Adrenal gland (tissue), 12 donors: ENCODE data around the gene AMOT. TPM values are rescaled to one million over a fixed set of nuclear protein-coding genes. Genes with fewer than 3 reads are reported as not detected.

ENCODE experiments used
- DNase-seq, 7 donors: peaks; one replicate each; pipeline ENCODE4 v3.0.0-alpha.2; 2019 to 2020
- H3K27ac ChIP-seq, 5 donors: fragments of 200-600 bp; sonication (generic) in 4 of 5; 1 replicate in 3 of 5; 2 replicates in 2 of 5; pipeline versions ENCODE4 v1.5.1 to v1.8.0; 2016 to 2020; ENCODE audit warnings: mild to moderate bottlenecking in 1 of 5
- H3K27me3 ChIP-seq: fragments of 200-600 bp; 2 replicates; pipeline ENCODE4 v1.8.0; 2021
- H3K36me3 ChIP-seq, 2 donors: fragments of 200-600 bp; replicated peaks in 1 of 2; 1 replicate in 1 of 2; 2 replicates in 1 of 2; pipeline versions ENCODE4 v1.5.1 to v1.8.0; 2018 to 2022
- H3K4me1 ChIP-seq, 2 donors: fragments of 200-600 bp; replicated peaks in 1 of 2; 1 replicate in 1 of 2; 2 replicates in 1 of 2; pipeline versions ENCODE4 v1.5.1 to v1.8.0; 2018 to 2021
- H3K4me3 ChIP-seq, 4 donors: fragments of 200-600 bp; sonication (generic) in 3 of 4; one replicate each; pipeline ENCODE4 v1.5.1; 2016 to 2018
- H3K9me3 ChIP-seq, 3 donors: fragments of 200-600 bp; sonication (generic) in 1 of 3; replicated peaks in 1 of 3; 1 replicate in 2 of 3; 2 replicates in 1 of 3; pipeline versions ENCODE4 v1.5.1 to v1.8.0; 2016 to 2021
- CTCF ChIP-seq, 6 experiments: fragments of 450-650 bp in 4 of 6; fragments of 200-600 bp in 2 of 6; sonication (generic) in 1 of 6; IDR thresholded peaks; 1 replicate in 5 of 6; 2 replicates in 1 of 6; pipeline versions ENCODE4 v1.5.1 to v1.8.0; 2016 to 2021; ENCODE audit warnings: antibody characterized with exemption in 6 of 6, mild to moderate bottlenecking in 2 of 6, moderate library complexity in 1 of 6
- POLR2A ChIP-seq, 2 donors: fragments of 450-650 bp; IDR thresholded peaks; one replicate each; pipeline ENCODE4 v1.6.1; 2017; ENCODE audit warnings: antibody characterized with exemption in 2 of 2, mild to moderate bottlenecking in 2 of 2, moderate library complexity in 1 of 2
- WGBS, 4 donors: extraction: QIAGEN DNeasy Blood & Tissue Kit in 2 of 4; methylation state at CpG; one replicate each; pipeline versions ENCODE4 v1.1.5 to v1.1.7; 2013 to 2017; 5-methylcytosine and 5-hydroxymethylcytosine counted together
- intact Hi-C, 2 donors: fragments of 100-400 bp; cut with DNase I; formaldehyde crosslinking; loops; one replicate each; pipeline versions ENCODE4 v1.14.1 to v1.15.0; 2022 to 2023
- polyA plus RNA-seq, 3 donors: library from polyadenylated mRNA; stranded (reverse); fragments of 200-250 nt in 2 of 3; fragments of 350-450 nt in 1 of 3; fragmentation: Illumina TruSeq in 1 of 3; extraction: RNeasy Lipid Tissue Mini Kit (QIAGEN cat#74804) in 1 of 3; gene quantifications; one replicate each; pipeline ENCODE4 v1.2.3, GENCODE V29; 2013 to 2014
- total RNA-seq, 9 donors: library from RNA; depleted of rRNA in 4 of 9; stranded (reverse); fragments of >200 nt in 4 of 9; fragments of 120-200 nt in 1 of 9; fragmentation: NEBNext Ultra II Directional in 1 of 9; extraction: Animal tissue kit (Norgen Biotek cat#: 25700) in 1 of 9; gene quantifications; one replicate each; pipeline versions ENCODE4 v1.1.0 to v1.2.4, GENCODE V29; 2013 to 2023
- donor health status: healthy with polysubstance abuse.
- donor health status: Bipolar disorder and iron deficiency.
- donor health status: DM: yes; HTN: yes; CAD: no.
- donor health status: DM: no; HTN: no; CAD: no.
- donor health status: DM: no; HTN: no; CAD: no.
- donor health status: DM: yes; HTN: yes; CAD: no.

Gene AMOT
- total and polyA plus RNA-seq, 12 donors = 0.61 to 11.7 (median 5.6) TPM

DNA sequence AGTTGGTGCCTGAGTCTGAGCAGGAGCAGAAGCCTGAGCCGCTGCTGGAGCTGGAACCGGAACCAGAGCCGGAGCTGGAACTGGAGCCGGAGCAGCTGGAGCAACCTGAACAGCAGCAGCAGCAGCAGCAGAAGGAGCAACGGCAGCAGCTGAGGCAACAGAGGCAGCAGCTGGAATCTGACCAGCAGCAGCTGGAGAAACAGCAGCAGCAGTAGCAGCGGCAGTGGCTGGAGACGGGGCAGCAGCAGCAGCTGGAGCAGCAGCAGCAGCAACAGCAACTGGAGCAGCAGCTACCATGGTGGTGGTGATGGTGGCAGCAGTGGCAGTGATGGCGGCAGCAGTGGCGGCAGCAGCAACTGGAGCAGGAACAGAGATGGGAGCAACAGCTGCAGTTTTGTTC, 61.5 kb downstream of the AMOT start:
- intact Hi-C loops = no loop called here
- 83 to 100% (median 90%) methylated on average over 2 to 9 of the region's 9 CpGs for WGBS, 4 donors
- Histone ChIP-seq H3K9me3 (no peaks in the 10 kb centered on the region), H3K27me3 (peaks cover 6% of the 10 kb centered on the region), H3K36me3 (no peaks in the 10 kb centered on the region), H3K4me1 (no peaks in the 10 kb centered on the region), H3K27ac (no peak overlapping the region), H3K4me3 (no peak overlapping the region)
- TF ChIP-seq POLR2A (IDR thresholded peaks at IDR 0.05) (no peak), CTCF (IDR thresholded peaks at IDR 0.05) (no peak)
- DNase-seq = no peak

DNA sequence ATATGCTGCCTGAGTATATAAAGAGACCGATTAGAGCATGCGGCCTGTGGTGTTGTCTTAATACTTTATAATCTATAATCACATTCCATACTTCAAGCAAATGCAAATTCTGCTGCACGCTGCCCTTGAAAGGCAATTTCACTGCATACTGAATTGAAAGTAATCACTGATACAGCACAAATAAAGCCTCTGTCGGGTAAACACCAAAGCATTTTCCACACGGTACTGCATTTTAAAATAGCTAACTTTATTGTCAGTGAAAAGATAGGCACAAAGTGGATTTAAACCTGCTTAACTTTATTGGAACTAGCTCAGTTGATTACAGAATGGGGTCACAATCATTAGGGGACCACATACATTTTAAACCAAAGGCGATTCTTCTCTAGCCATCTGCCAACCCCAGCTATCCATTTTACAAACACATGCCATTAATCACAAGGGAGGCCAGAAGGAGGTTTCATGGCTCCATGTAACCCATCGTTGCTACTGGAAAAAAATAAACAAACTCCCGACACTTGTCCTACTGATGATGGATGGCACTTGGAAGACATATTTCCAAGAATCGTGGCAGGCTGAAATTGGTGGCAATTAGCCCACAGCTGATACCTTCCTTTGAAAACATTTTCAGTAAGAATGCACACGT, 65.9 kb downstream of the AMOT start:
- Histone ChIP-seq H3K4me3 (no peak overlapping the region), H3K9me3 (no peaks in the 10 kb centered on the region), H3K36me3 (no peaks in the 10 kb centered on the region), H3K27me3 (peaks cover 6% of the 10 kb centered on the region), H3K4me1 (no peaks in the 10 kb centered on the region), H3K27ac (no peak overlapping the region)
- intact Hi-C loops = no loop called here
- no peak for DNase-seq
- TF ChIP-seq CTCF (IDR thresholded peaks at IDR 0.05) (no peak), POLR2A (IDR thresholded peaks at IDR 0.05) (no peak)
- 69 to 82% (median 74%) methylated on average over 10 of the region's 10 CpGs for WGBS, 4 donors

- H3K9me3 ChIP-seq = no peaks in the 10 kb centered on the region
- no peak overlapping the region for H3K4me3 ChIP-seq
- intact Hi-C loops = no loop called here
- TF ChIP-seq CTCF (IDR thresholded peaks at IDR 0.05) (no peak), POLR2A (IDR thresholded peaks at IDR 0.05) (no peak)
- no peaks in the 10 kb centered on the region for H3K36me3 ChIP-seq
- H3K4me1 ChIP-seq = no peaks in the 10 kb centered on the region
- WGBS, 4 donors = 59 to 80% (median 66%) methylated on average over 4 of the region's 4 CpGs
- no peak for DNase-seq
- peaks cover 6% of the 10 kb centered on the region for H3K27me3 ChIP-seq
- H3K27ac ChIP-seq = no peak overlapping the region
Observed at GRCh38 chrX:112774142-112774541, 66.5 kb downstream of the AMOT start.

DNA sequence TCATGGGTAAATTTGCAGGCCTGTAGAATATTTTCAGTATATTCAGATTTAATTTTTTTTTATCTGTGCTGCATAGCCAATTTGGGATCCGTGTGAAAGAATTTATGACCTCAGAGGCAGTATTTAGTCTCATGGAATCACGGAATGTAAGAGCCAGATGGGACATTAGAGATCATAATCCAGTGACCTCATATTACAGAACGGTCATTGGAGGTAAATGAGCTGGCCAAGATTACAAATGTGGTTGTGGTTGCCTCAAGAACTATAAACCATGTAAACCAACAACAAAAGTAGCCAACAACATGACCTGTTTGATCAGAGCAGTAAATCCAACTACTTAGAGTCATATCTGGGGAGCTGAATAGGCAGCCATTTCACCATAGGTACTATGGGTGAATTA, 71.6 kb downstream of the AMOT start:
- WGBS, 4 donors = 54 to 82% (median 69%) methylated on average over 3 of the region's 3 CpGs
- Histone ChIP-seq H3K4me1 (no peaks in the 10 kb centered on the region), H3K36me3 (no peaks in the 10 kb centered on the region), H3K27me3 (peaks cover 13% of the 10 kb centered on the region), H3K4me3 (no peak overlapping the region), H3K27ac (no peak overlapping the region), H3K9me3 (no peaks in the 10 kb centered on the region)
- intact Hi-C loops = no loop called here
- TF ChIP-seq CTCF (IDR thresholded peaks at IDR 0.05) (no peak), POLR2A (IDR thresholded peaks at IDR 0.05) (no peak)
- no peak for DNase-seq
